GM19025 (cell line): ENCODE measurements around the gene USP19.

Experiments
- ATAC-seq: cut with Tn5 transposase; IDR thresholded peaks from one replicate; pipeline ENCODE4 v1.9.1; 2021; ENCODE audit warnings: mild to moderate bottlenecking, low read depth, moderate library complexity; ENCODE audit not compliant: unreplicated experiment

USP19 gene

GRCh38 chr3:49108346-49108745 is 12.3 kb downstream of the USP19 start:
- no peak for ATAC-seq

DNA sequence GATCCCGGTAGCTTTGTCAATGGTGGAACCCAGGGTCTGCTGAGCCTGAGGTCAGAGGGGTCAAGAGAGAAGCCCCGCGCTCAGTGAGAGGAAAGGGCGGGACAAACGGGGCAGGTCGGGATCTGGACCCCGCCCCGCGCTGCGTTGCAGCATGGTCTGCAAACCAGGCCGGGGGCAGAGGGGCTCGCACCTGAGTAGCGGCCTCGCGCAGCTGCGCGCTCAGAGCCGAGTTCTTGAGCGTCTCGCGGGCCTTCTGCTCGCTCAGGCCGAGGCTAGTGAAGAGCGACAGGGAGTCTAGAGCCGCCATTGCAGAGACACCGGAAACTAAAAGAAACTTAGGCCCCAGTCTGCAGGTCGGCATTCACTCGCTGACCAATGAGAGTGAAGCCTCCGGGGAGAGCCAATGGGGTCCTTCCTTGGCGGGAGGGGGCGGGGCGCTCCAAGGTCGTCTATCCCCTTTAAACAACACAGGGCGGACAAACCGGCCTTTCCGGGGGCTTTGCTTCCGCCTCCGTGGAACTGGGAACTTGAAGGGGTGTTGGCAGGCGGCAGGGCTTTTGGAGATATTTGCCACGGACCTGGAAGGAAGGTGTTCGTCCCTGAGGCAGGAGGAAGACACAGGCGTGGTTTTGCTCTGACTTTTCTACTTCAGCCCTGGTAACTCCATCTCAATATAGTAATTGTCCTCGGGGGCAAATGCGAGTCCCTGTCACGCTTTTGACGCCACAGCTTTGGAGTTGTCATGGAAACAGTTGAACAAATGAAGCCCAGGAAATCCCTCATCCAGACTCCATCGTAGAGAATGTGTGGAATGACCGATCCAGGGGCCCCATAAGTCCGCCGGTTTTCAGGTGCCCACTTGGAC is 16.0 kb downstream of the USP19 start, which contains the start of gene QARS1:
Gene QARS1 (minus strand): TSS at position 331 of the 865 bp plus-strand sequence. CDS start 24 bp downstream, at position 307.
- peak; percentile 95 for ATAC-seq

GRCh38 chr3:49104052-49104426 is 16.6 kb downstream of the USP19 start:
- no peak for ATAC-seq

DNA sequence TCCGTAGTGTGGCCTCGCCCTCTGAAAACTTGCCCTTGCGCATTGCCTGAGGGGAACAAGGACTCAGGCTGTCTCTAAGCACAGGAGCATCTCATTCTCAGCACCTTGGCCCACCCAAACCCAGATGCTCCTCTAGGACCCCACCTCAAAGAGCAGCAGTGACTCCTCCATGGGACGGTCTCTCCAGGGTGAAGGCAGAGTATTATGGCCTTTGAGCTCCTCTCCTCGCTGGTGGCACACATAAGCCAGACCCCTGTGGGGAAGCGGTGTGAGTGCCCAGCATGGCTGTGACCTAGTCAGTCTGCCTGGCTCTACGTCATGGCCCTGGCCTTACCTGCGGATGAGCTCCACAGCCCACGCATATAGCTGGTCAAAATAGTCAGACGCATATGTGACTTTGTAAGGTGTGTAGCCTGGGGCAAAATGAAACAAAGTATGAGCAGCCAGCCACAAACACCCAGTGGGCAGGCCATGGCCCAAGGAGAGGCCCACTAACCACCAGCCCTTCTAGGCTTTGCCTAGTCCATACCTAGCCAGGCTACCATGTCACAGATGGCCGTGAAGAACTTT is 20.5 kb downstream of the USP19 start:
- no peak for ATAC-seq

DNA sequence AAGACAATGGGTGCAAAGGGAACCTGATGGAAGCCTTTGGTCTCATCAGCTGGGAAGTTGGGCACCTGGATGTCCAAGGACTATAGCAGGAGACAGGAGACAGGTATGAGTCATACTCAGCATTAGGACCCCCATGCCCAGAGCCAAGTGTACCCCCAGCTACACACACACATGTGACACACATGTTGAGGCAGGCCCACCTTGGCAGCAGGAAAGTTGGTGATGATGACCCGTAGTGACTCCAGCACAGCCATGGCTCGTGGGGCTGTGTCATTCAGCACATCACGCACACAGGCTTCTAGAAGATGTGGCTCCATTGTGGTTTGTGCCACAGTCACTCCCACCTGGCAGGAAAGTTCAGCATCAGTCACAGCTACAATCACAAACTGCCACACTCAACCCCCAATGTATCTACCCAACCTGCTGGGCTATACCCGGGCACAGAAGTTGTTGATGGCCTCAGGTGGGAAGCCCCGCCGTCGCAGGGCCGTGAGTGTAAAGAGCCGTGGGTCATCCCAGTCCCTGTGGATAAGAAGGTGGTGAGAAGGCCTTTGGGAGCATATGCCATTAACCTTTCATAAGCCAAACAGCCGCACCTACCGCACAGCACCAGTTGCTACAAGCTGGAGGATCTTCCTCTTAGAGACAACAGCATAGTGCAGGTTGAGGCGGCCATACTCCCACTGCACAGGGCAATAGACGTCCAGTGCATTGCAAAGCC is 21.6 kb downstream of the USP19 start:
- no peak for ATAC-seq

DNA sequence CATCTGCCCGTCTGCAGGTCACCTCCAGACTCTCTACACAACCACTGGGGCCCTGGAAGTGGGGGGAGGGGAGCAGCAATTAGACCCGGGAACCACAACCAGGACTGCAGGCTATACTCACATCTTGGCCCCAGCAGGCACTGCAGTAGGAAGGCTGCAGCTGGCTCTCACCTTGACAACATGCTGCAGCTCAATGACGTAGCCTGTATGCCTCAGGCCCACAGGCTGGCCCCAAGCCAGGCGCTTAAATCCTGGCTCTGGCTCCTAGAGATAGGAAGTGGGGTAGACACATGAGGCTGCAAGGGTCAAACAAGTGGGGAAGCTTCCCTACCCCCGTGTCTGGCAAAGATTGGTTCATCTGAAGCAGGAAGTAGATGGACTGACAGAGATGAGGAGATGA is 22.2 kb downstream of the USP19 start:
- ATAC-seq, result no peak

GRCh38 chr3:49093853-49094767 is 26.5 kb downstream of the USP19 start, which contains the start of gene QRICH1:
TSS of gene QRICH1 (minus strand) at chr3:49094071. CDS start at chr3:49077017, 17,054 bp downstream.
- peak; percentile 77 for ATAC-seq

GRCh38 chr3:49092938-49093852 is 27.4 kb downstream of the USP19 start:
- peak; percentile 18 for ATAC-seq

- no peak for ATAC-seq
Measured at GRCh38 chr3:49081429-49081828, 39.2 kb downstream of the USP19 start.

DNA sequence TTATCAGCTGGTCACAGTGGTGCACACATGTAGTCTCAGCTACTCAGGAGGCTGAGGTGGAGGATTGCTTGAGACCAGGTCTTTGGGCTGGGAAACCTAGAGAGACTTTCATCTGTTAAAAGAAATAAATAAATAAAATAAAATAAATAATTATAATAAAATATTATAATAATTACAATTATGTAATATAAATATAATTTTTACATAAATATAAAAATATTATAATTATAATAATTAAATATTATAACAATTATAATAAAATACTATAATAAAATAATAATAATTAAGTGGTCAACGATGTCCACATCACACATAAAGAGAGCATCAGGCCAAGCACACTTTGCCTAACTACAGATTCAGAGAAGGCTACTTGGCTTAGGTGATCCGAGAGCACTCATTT is 41.4 kb downstream of the USP19 start:
- no peak for ATAC-seq

DNA sequence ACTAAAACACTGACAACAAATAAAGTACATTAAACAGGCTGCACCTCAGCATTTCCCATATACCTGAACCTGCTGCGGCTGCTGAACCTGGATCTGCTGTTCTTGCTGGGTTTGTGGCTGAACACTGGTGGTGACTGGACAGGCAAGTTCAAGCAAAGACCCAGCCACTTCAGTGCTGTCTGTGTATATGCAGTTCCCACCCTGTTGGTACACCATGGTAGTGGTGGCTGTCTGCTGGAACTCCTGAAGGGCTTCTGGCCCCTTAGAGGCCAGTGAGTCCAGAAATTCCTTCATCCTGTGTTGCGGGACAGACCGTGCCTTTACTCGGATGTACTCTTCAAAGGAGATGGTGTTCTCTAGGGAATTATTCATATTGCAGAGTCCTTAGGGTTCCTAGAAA is 44.0 kb downstream of the USP19 start:
- ATAC-seq, result no peak

DNA sequence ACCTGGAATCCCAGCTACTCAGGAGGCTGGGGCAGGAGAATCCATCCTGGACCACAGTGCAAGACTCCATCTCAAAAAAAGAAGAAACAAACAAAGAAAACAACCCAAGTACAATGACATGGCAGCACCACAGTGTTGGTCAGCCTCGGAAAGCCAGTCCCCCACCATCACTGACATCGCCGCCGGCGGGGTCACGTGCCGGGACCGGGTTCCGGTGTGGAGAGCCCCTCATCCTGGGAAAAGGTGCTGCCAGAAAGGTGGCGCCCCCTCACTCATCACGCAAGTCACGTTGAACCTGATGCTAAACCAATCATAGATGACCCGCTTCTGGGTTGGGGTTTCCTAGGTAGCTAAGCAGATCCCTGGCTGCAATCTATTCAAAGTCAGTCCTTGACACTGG is 44.5 kb downstream of the USP19 start:
- no peak for ATAC-seq
